Mammary epithelial cell (primary cell): ENCODE measurements around the gene UGT1A7.

Source experiments
- EZH2 ChIP-seq: IDR thresholded peaks from 2 replicates; pipeline ENCODE4 v1.6.1; 2012; ENCODE audit warnings: low read length, inconsistent platforms, borderline replicate concordance
- TF ChIP-seq, protein P1 (sequence below), 2 donors: IDR thresholded peaks in 1 of 2; conservative IDR thresholded peaks in 1 of 2; 2 replicates each; pipeline ENCODE4 v1.5.1; 2011 to 2012; ENCODE audit warnings: inconsistent platforms in 2 of 2, low read length in 2 of 2, mild to moderate bottlenecking in 2 of 2, control low read depth in 1 of 2, low read depth in 1 of 2; ENCODE audit not compliant: insufficient read depth in 1 of 2; ENCODE audit errors: extremely low read depth in 1 of 2

- TF ChIP-seq, protein P1, sequence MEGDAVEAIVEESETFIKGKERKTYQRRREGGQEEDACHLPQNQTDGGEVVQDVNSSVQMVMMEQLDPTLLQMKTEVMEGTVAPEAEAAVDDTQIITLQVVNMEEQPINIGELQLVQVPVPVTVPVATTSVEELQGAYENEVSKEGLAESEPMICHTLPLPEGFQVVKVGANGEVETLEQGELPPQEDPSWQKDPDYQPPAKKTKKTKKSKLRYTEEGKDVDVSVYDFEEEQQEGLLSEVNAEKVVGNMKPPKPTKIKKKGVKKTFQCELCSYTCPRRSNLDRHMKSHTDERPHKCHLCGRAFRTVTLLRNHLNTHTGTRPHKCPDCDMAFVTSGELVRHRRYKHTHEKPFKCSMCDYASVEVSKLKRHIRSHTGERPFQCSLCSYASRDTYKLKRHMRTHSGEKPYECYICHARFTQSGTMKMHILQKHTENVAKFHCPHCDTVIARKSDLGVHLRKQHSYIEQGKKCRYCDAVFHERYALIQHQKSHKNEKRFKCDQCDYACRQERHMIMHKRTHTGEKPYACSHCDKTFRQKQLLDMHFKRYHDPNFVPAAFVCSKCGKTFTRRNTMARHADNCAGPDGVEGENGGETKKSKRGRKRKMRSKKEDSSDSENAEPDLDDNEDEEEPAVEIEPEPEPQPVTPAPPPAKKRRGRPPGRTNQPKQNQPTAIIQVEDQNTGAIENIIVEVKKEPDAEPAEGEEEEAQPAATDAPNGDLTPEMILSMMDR (conservative IDR thresholded peaks at IDR 0.05 in 1 of 2, IDR thresholded peaks at IDR 0.05 in 1 of 2; ENCODE audit: extremely low read depth in 1 of 2, insufficient read depth in 1 of 2, low read depth in 1 of 2, low read length in 2 of 2): no peak
- TF ChIP-seq EZH2: no peak
These were observed 1.2 kb upstream of the UGT1A7 start for GRCh38 chr2:233680361-233681045.
